Sciatic nerve (tissue), 2 donors: ENCODE data around the gene TMEM200B. TPM values are rescaled to one million over a fixed set of nuclear protein-coding genes. Genes with fewer than 3 reads are reported as not detected.
"Not testable (repeated sequence)": the region's sequence is repeated elsewhere in the genome, so short reads cannot be mapped to it uniquely, and the experiment has no call there.

Experiments
- ATAC-seq: fragments of 200-7000 bp; cut with Tn5 transposase; one replicate; pipeline ENCODE4 v1.9.1; 2020; ENCODE audit warnings: mild to moderate bottlenecking, moderate library complexity
- DNase-seq: peaks from one replicate; pipeline ENCODE4 v3.0.0-alpha.2; 2020; ENCODE audit warnings: low spot score
- intact Hi-C: fragments of 100-400 bp; cut with DNase I; formaldehyde crosslinking; loops from one replicate; pipeline ENCODE4 v1.14.2; 2022
- total RNA-seq: library from RNA; stranded (reverse); fragmentation: NEBNext Ultra II Directional; extraction: Animal tissue kit (Norgen Biotek cat#: 25700); gene quantifications from one replicate; pipeline ENCODE4 v1.2.1, GENCODE V29; 2021
- donor health status: DM: no; HTN: no; CAD: no.
- donor health status: DM: no; HTN: no; CAD: no.

The TMEM200B gene
- total RNA-seq, 1 donor from 2014 or later: 24.6 TPM

DNA sequence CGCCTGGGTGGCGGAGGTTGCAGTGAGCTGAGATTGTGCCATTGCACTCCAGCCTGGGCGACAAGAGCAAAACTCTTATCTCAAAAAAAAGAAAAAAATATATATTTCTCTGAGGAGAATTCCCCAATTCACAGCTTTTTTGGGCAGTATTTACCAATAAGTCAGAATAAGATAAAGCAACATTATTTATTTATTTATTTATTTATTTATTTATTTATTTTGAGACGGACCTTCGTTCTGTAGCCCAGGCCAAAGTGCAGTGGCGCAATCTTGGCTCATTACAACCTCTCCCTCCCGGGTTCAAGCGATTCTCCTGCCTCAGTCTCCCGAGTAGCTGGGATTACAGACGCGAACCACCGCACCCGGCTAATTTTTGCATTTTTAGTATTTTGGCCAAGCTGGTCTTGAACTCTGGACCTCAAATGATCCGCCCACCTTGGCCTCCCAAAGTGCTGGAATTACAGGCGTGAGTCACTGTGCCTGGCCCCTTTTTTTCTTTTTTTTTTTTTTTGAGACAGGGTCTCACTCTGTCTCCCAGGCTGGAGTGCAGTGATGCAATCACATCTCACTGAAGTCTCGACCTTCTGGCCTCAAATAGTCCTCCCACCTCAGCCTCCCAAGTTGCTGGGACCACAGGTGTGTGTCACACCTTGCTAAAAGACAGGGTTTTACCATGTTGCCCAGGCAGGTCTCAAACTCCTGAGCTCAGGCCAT is 43.6 kb downstream of the TMEM200B start:
- DNase-seq, intact Hi-C loops, ATAC-seq: not testable (repeated sequence)

DNA sequence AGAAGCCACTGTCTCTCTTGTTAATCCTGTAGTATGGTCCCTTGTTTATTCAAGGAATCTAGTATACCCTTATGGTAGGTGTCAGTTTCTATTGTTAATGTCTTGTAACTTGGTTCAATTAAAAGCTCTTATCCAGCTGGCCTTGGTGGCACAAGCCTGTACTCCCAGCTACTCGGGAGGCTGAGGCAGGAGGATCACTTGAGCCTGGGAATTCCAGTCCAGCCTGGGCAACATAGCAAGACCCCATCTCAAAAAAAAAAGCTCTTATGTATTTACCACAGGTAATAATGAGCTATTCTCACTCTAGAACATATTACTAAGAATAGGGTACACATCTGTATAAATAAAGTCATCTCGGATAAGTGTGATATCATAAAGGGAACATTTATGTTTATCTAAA is 46.5 kb downstream of the TMEM200B start:
- intact Hi-C loops: no loop called here
- no peak for DNase-seq
- ATAC-seq: no peak

Other genes starting within 250 kb of the TMEM200B start
- gene EPB41, start 209.3 kb downstream of the TMEM200B start, total RNA-seq: 49.3 TPM
- gene SRSF4, start 58.0 kb upstream of the TMEM200B start, total RNA-seq: 95.0 TPM
- 22.6 TPM for gene MECR, start 107.0 kb upstream of the TMEM200B start, total RNA-seq
- 83.9 TPM for gene PTPRU, start 112.6 kb upstream of the TMEM200B start, total RNA-seq